Metanephros (tissue), 2 donors: ENCODE results near the gene DPPA4. TPM values are rescaled to one million over a fixed set of nuclear protein-coding genes. Genes with fewer than 3 reads are reported as not detected.

Source experiments
- small RNA-seq: library from RNA; depleted of rRNA; stranded (forward); fragments of <200 nt; gene quantifications from one replicate; pipeline ENCODE3, GENCODE V24; 2014; ENCODE audit warnings: low replicate concordance
- total RNA-seq: library from RNA; depleted of rRNA; stranded (reverse); fragments of >200 nt; gene quantifications from one replicate; pipeline ENCODE4 v1.2.3, GENCODE V29; 2014

Gene DPPA4, protein sequence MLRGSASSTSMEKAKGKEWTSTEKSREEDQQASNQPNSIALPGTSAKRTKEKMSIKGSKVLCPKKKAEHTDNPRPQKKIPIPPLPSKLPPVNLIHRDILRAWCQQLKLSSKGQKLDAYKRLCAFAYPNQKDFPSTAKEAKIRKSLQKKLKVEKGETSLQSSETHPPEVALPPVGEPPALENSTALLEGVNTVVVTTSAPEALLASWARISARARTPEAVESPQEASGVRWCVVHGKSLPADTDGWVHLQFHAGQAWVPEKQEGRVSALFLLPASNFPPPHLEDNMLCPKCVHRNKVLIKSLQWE
- total RNA-seq: 6.1 TPM

GRCh38 chr3:109337393-109337792 is at the start of gene DPPA4:
Gene DPPA4, minus strand, starts transcription at chr3:109337546. Its CDS starts 29 bp downstream, at chr3:109337517.

GRCh38 chr3:109316162-109316730 is 21.1 kb downstream of the DPPA4 start, which contains the start of gene DPPA2:
Gene DPPA2, minus strand, starts transcription at chr3:109316517. Its CDS starts 1,975 bp downstream, at chr3:109314542.

Small RNA genes lying within 50 kb of the gene (small RNA-seq; reads per million reads assigned to genes)
- gene AC124945.1: not detected
- gene RF00017: not detected

Other genes starting within 250 kb of the DPPA4 start
- 0.35 TPM for gene MORC1, start 219.4 kb downstream of the DPPA4 start, total RNA-seq
- 3.6 TPM for gene C3orf85, start 200.8 kb downstream of the DPPA4 start, total RNA-seq
- gene DPPA2, start 21.0 kb downstream of the DPPA4 start, total RNA-seq: 0.41 TPM